ENCODE data around the gene HKDC1.

HKDC1 gene

GRCh38 chr10:69220507-69220906 lies 375 bp downstream of the HKDC1 start:
- H3K27ac ChIP-seq (ENCODE audit: low read depth, low read length) = no peak overlapping the region
- H3K4me1 ChIP-seq (ENCODE audit: insufficient read depth, low read length) = no peaks in the 10 kb centered on the region
- H3K9me3 ChIP-seq (ENCODE audit: low read length) = no peaks in the 10 kb centered on the region
- no peak overlapping the region for H3K4me3 ChIP-seq (ENCODE audit: low read depth in 1 of 2, low read length in 2 of 2)
- H3K27me3 ChIP-seq (ENCODE audit: control insufficient read depth in 1 of 2, insufficient read depth in 2 of 2, low read length in 2 of 2) = no peaks in the 10 kb centered on the region
- no peak overlapping the region for H3K9ac ChIP-seq (ENCODE audit: low read length)
- no peaks in the 10 kb centered on the region for H3K36me3 ChIP-seq (ENCODE audit: insufficient read depth, low read length)

- no peak overlapping the region for H3K27ac ChIP-seq (ENCODE audit: low read depth, low read length)
- H3K4me1 ChIP-seq (ENCODE audit: insufficient read depth, low read length) = no peaks in the 10 kb centered on the region
- H3K9ac ChIP-seq (ENCODE audit: low read length) = no peak overlapping the region
- H3K4me3 ChIP-seq (ENCODE audit: low read depth in 1 of 2, low read length in 2 of 2) = no peak overlapping the region
- H3K36me3 ChIP-seq (ENCODE audit: insufficient read depth, low read length) = no peaks in the 10 kb centered on the region
- H3K27me3 ChIP-seq (ENCODE audit: control insufficient read depth in 1 of 2, insufficient read depth in 2 of 2, low read length in 2 of 2) = no peaks in the 10 kb centered on the region
- H3K9me3 ChIP-seq (ENCODE audit: low read length) = no peaks in the 10 kb centered on the region
These were observed 2.3 kb downstream of the HKDC1 start for GRCh38 chr10:69222157-69223027.

- Histone ChIP-seq H3K36me3 (ENCODE audit: insufficient read depth, low read length) (no peaks in the 10 kb centered on the region), H3K27me3 (ENCODE audit: control insufficient read depth in 1 of 2, insufficient read depth in 2 of 2, low read length in 2 of 2) (no peaks in the 10 kb centered on the region), H3K4me3 (ENCODE audit: low read depth in 1 of 2, low read length in 2 of 2) (no peak overlapping the region), H3K9ac (ENCODE audit: low read length) (no peak overlapping the region), H3K9me3 (ENCODE audit: low read length) (no peaks in the 10 kb centered on the region), H3K27ac (ENCODE audit: low read depth, low read length) (no peak overlapping the region), H3K4me1 (ENCODE audit: insufficient read depth, low read length) (no peaks in the 10 kb centered on the region)
These were observed 2.9 kb downstream of the HKDC1 start for GRCh38 chr10:69223028-69223342.

- H3K27ac ChIP-seq (ENCODE audit: low read depth, low read length) = no peak overlapping the region
- no peaks in the 10 kb centered on the region for H3K4me1 ChIP-seq (ENCODE audit: insufficient read depth, low read length)
- H3K27me3 ChIP-seq (ENCODE audit: control insufficient read depth in 1 of 2, insufficient read depth in 2 of 2, low read length in 2 of 2) = no peaks in the 10 kb centered on the region
- H3K9ac ChIP-seq (ENCODE audit: low read length) = no peak overlapping the region
- no peaks in the 10 kb centered on the region for H3K36me3 ChIP-seq (ENCODE audit: insufficient read depth, low read length)
- H3K4me3 ChIP-seq (ENCODE audit: low read depth in 1 of 2, low read length in 2 of 2) = no peak overlapping the region
- no peaks in the 10 kb centered on the region for H3K9me3 ChIP-seq (ENCODE audit: low read length)
These were observed 4.9 kb downstream of the HKDC1 start for GRCh38 chr10:69224862-69225657.

GRCh38 chr10:69225681-69226080 lies 5.5 kb downstream of the HKDC1 start:
- no peak overlapping the region for H3K9ac ChIP-seq (ENCODE audit: low read length)
- H3K9me3 ChIP-seq (ENCODE audit: low read length) = no peaks in the 10 kb centered on the region
- H3K27ac ChIP-seq (ENCODE audit: low read depth, low read length) = no peak overlapping the region

GRCh38 chr10:69226919-69227450 lies 6.9 kb downstream of the HKDC1 start:
- Histone ChIP-seq H3K27ac (ENCODE audit: low read depth, low read length) (no peak overlapping the region), H3K36me3 (ENCODE audit: insufficient read depth, low read length) (no peaks in the 10 kb centered on the region), H3K9ac (ENCODE audit: low read length) (no peak overlapping the region), H3K9me3 (ENCODE audit: low read length) (no peaks in the 10 kb centered on the region), H3K4me3 (ENCODE audit: low read depth in 1 of 2, low read length in 2 of 2) (no peak overlapping the region), H3K4me1 (ENCODE audit: insufficient read depth, low read length) (no peaks in the 10 kb centered on the region), H3K27me3 (ENCODE audit: control insufficient read depth in 1 of 2, insufficient read depth in 2 of 2, low read length in 2 of 2) (no peaks in the 10 kb centered on the region)

More at GRCh38 chr10:69225681-69226080, 5.5 kb downstream of the HKDC1 start:
- Histone ChIP-seq H3K4me3 (ENCODE audit: low read depth in 1 of 2, low read length in 2 of 2) (no peak overlapping the region), H3K36me3 (ENCODE audit: insufficient read depth, low read length) (no peaks in the 10 kb centered on the region), H3K27me3 (ENCODE audit: control insufficient read depth in 1 of 2, insufficient read depth in 2 of 2, low read length in 2 of 2) (no peaks in the 10 kb centered on the region), H3K4me1 (ENCODE audit: insufficient read depth, low read length) (no peaks in the 10 kb centered on the region)

GRCh38 chr10:69228151-69228550 lies 8.0 kb downstream of the HKDC1 start:
- Histone ChIP-seq H3K27me3 (ENCODE audit: control insufficient read depth in 1 of 2, insufficient read depth in 2 of 2, low read length in 2 of 2) (no peaks in the 10 kb centered on the region), H3K9ac (ENCODE audit: low read length) (no peak overlapping the region), H3K27ac (ENCODE audit: low read depth, low read length) (no peak overlapping the region), H3K36me3 (ENCODE audit: insufficient read depth, low read length) (no peaks in the 10 kb centered on the region), H3K4me3 (ENCODE audit: low read depth in 1 of 2, low read length in 2 of 2) (no peak overlapping the region), H3K9me3 (ENCODE audit: low read length) (no peaks in the 10 kb centered on the region), H3K4me1 (ENCODE audit: insufficient read depth, low read length) (no peaks in the 10 kb centered on the region)

GRCh38 chr10:69229616-69229916 lies 9.4 kb downstream of the HKDC1 start:
- H3K9me3 ChIP-seq (ENCODE audit: low read length) = no peaks in the 10 kb centered on the region
- H3K4me1 ChIP-seq (ENCODE audit: insufficient read depth, low read length) = no peaks in the 10 kb centered on the region
- no peaks in the 10 kb centered on the region for H3K27me3 ChIP-seq (ENCODE audit: control insufficient read depth in 1 of 2, insufficient read depth in 2 of 2, low read length in 2 of 2)
- no peak overlapping the region for H3K27ac ChIP-seq (ENCODE audit: low read depth, low read length)
- H3K9ac ChIP-seq (ENCODE audit: low read length) = no peak overlapping the region
- no peak overlapping the region for H3K4me3 ChIP-seq (ENCODE audit: low read depth in 1 of 2, low read length in 2 of 2)
- H3K36me3 ChIP-seq (ENCODE audit: insufficient read depth, low read length) = no peaks in the 10 kb centered on the region

GRCh38 chr10:69230128-69230527 lies 10.0 kb downstream of the HKDC1 start:
- Histone ChIP-seq H3K9me3 (ENCODE audit: low read length) (no peaks in the 10 kb centered on the region), H3K4me3 (ENCODE audit: low read depth in 1 of 2, low read length in 2 of 2) (no peak overlapping the region), H3K36me3 (ENCODE audit: insufficient read depth, low read length) (no peaks in the 10 kb centered on the region), H3K27ac (ENCODE audit: low read depth, low read length) (no peak overlapping the region), H3K9ac (ENCODE audit: low read length) (no peak overlapping the region), H3K27me3 (ENCODE audit: control insufficient read depth in 1 of 2, insufficient read depth in 2 of 2, low read length in 2 of 2) (no peaks in the 10 kb centered on the region), H3K4me1 (ENCODE audit: insufficient read depth, low read length) (no peaks in the 10 kb centered on the region)

GRCh38 chr10:69232252-69232651 lies 12.1 kb downstream of the HKDC1 start:
- no peaks in the 10 kb centered on the region for H3K36me3 ChIP-seq (ENCODE audit: insufficient read depth, low read length)
- no peaks in the 10 kb centered on the region for H3K27me3 ChIP-seq (ENCODE audit: control insufficient read depth in 1 of 2, insufficient read depth in 2 of 2, low read length in 2 of 2)
- no peak overlapping the region for H3K27ac ChIP-seq (ENCODE audit: low read depth, low read length)
- no peak overlapping the region for H3K9ac ChIP-seq (ENCODE audit: low read length)
- H3K9me3 ChIP-seq (ENCODE audit: low read length) = no peaks in the 10 kb centered on the region
- no peak overlapping the region for H3K4me3 ChIP-seq (ENCODE audit: low read depth in 1 of 2, low read length in 2 of 2)
- no peaks in the 10 kb centered on the region for H3K4me1 ChIP-seq (ENCODE audit: insufficient read depth, low read length)

GRCh38 chr10:69232736-69233480 lies 12.8 kb downstream of the HKDC1 start:
- Histone ChIP-seq H3K9ac (ENCODE audit: low read length) (no peak overlapping the region), H3K4me1 (ENCODE audit: insufficient read depth, low read length) (no peaks in the 10 kb centered on the region), H3K4me3 (ENCODE audit: low read depth in 1 of 2, low read length in 2 of 2) (no peak overlapping the region), H3K27ac (ENCODE audit: low read depth, low read length) (no peak overlapping the region), H3K9me3 (ENCODE audit: low read length) (no peaks in the 10 kb centered on the region), H3K36me3 (ENCODE audit: insufficient read depth, low read length) (no peaks in the 10 kb centered on the region), H3K27me3 (ENCODE audit: control insufficient read depth in 1 of 2, insufficient read depth in 2 of 2, low read length in 2 of 2) (no peaks in the 10 kb centered on the region)
